ENCODE results near the gene TRIM14. TPM values are rescaled to one million over a fixed set of nuclear protein-coding genes. Genes with fewer than 3 reads are reported as not detected.

The TRIM14 gene
- total RNA-seq, 6 experiments from 2014 or later: 22.6 to 34.6 (median 27.3) TPM

DNA sequence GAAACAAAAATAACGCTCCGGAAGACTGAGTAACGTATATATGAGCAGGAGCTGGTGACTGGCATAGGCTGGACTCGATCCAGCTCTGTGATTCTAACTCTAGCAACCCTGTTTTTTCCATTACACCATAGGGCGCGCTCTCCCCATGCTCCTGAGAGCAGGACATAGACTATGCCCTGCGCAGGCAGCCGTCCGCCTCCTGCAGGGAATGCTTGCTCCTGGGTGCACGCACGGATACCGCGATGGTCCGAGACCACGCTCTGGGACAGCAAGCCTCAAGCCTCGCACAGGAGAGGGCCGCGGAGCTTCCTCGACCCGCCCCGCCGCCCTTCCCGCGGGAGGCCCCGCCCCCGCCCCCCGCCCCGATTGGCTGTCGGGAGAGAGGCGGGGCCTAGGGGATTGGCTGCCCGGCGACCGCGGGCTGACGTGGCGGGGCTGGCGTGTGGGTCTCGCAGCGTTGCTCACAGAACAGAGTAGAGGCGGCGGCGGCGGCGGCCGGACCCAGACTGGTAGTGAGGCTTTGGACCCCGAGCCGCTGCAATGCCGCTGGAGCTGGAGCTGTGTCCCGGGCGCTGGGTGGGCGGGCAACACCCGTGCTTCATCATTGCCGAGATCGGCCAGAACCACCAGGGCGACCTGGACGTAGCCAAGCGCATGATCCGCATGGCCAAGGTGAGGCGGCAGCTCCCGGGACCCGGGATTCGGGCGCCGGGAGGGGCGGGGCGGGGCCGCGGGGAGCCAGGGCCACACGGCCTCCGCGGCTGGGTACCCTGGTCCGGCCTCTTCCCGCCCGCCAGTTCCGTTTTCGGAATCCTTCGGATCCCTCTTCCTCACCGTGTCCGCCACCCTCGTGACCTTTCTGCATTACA, 62.5 kb downstream of the TRIM14 start, which contains the start of gene NANS:
NANS (plus strand) TSS at position 464 of the 869 bp plus-strand sequence; CDS start at position 541, 77 bp downstream.
- H3K27ac ChIP-seq: peak within 1 kb of the TSS; percentile 91 to 92 (median 91)
- H3K4me3 ChIP-seq: peak within 1 kb of the TSS; percentile 70 to 86 (median 81)
- intact Hi-C loops (cut with DNase I): no loop called here
- H3K27me3 ChIP-seq: no peaks in the 10 kb centered on the region
- peaks cover 0 to 7% (median under 1%) of the 10 kb centered on the region in 4 donors for H3K36me3 ChIP-seq
- peak; percentile 99 for TF ChIP-seq POLR2A (IDR thresholded peaks at IDR 0.05)
- TF ChIP-seq, protein P1, sequence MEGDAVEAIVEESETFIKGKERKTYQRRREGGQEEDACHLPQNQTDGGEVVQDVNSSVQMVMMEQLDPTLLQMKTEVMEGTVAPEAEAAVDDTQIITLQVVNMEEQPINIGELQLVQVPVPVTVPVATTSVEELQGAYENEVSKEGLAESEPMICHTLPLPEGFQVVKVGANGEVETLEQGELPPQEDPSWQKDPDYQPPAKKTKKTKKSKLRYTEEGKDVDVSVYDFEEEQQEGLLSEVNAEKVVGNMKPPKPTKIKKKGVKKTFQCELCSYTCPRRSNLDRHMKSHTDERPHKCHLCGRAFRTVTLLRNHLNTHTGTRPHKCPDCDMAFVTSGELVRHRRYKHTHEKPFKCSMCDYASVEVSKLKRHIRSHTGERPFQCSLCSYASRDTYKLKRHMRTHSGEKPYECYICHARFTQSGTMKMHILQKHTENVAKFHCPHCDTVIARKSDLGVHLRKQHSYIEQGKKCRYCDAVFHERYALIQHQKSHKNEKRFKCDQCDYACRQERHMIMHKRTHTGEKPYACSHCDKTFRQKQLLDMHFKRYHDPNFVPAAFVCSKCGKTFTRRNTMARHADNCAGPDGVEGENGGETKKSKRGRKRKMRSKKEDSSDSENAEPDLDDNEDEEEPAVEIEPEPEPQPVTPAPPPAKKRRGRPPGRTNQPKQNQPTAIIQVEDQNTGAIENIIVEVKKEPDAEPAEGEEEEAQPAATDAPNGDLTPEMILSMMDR (IDR thresholded peaks at IDR 0.05): no peak
- DNase-seq (peak; percentile 96 to 97 (median 97)), ATAC-seq (peak; percentile 95 to 99 (median 96))
- H3K4me1 ChIP-seq: peaks cover 0 to 14% (median 5%) of the 10 kb centered on the region in 4 donors
- 1% methylated on average over 16 of the region's 80 CpGs for WGBS (ENCODE audit: insufficient coverage, low coverage, low lambda C conversion rate, missing lambda C conversion rate)
- H3K9me3 ChIP-seq: no peaks in the 10 kb centered on the region

DNA sequence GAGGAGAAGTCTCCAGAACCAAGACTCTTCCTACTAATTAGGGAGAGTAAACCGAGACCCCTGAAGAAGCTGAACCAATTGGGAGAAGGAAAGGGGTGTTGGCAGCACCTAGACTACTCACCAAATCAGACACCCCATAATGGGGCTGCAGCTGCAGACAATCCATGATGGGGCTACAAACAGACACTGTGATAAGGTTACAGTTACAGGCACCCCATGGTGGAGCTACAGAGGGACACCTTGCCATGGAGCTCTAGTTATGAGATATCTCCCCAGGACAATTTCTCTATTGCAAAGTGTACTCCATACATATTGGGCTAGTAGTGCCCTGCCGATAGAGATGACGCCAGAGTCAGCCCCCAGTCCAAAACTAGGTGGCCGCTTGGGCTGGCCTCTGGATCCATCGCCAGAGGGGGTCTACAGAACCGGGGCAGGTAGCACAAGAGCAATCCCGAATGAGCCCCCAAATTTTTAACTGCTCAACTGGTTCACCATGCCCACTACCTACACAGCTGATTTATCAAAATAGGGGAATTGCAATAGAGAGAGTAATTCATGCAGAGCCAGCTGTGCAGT, 64.6 kb downstream of the TRIM14 start:
- Histone ChIP-seq H3K36me3 (no peaks in the 10 kb centered on the region), H3K4me1 (peaks cover 0 to 14% (median 5%) of the 10 kb centered on the region in 4 donors), H3K27me3 (no peaks in the 10 kb centered on the region), H3K27ac (no peak overlapping the region), H3K4me3 (no peak overlapping the region), H3K9me3 (no peaks in the 10 kb centered on the region)
- DNase-seq (no peak), ATAC-seq (no peak)
- intact Hi-C loops (cut with DNase I): no loop called here
- TF ChIP-seq POLR2A (IDR thresholded peaks at IDR 0.05): no peak
- TF ChIP-seq, protein P1 (IDR thresholded peaks at IDR 0.05): no peak
- 90% methylated on average over 2 of the region's 7 CpGs for WGBS (ENCODE audit: insufficient coverage, low coverage, low lambda C conversion rate, missing lambda C conversion rate)

DNA sequence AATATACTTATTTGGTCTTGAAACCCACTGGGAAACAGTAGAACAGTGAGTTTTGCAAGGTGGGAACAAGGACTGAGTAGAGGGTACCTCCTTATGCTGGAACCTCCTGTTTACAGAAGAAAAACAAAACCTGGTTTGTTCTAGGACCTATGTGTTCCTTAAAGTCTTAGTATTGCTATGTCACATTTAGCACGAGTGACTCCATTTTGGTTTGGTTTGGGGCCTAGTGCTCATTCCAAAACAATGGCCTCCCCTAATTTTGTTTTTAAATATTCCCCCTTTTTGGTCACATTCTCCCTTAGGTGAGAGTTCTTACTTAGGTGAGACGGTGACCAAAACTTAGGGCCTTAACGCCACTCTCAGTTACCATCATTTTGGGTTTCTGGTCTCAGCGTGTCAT, 68.7 kb downstream of the TRIM14 start:
- intact Hi-C loops (cut with DNase I): no loop called here
- TF ChIP-seq POLR2A (IDR thresholded peaks at IDR 0.05): no peak
- TF ChIP-seq, protein P1 (IDR thresholded peaks at IDR 0.05): no peak
- no peaks in the 10 kb centered on the region for H3K27me3 ChIP-seq
- 100% methylated on average over 1 of the region's 4 CpGs for WGBS (ENCODE audit: insufficient coverage, low coverage, low lambda C conversion rate, missing lambda C conversion rate)
- H3K36me3 ChIP-seq: no peaks in the 10 kb centered on the region
- H3K4me1 ChIP-seq: no peaks in the 10 kb centered on the region
- ATAC-seq (no peak), DNase-seq (no peak)
- H3K27ac ChIP-seq: no peak overlapping the region
- no peak overlapping the region for H3K4me3 ChIP-seq
- no peaks in the 10 kb centered on the region for H3K9me3 ChIP-seq

DNA sequence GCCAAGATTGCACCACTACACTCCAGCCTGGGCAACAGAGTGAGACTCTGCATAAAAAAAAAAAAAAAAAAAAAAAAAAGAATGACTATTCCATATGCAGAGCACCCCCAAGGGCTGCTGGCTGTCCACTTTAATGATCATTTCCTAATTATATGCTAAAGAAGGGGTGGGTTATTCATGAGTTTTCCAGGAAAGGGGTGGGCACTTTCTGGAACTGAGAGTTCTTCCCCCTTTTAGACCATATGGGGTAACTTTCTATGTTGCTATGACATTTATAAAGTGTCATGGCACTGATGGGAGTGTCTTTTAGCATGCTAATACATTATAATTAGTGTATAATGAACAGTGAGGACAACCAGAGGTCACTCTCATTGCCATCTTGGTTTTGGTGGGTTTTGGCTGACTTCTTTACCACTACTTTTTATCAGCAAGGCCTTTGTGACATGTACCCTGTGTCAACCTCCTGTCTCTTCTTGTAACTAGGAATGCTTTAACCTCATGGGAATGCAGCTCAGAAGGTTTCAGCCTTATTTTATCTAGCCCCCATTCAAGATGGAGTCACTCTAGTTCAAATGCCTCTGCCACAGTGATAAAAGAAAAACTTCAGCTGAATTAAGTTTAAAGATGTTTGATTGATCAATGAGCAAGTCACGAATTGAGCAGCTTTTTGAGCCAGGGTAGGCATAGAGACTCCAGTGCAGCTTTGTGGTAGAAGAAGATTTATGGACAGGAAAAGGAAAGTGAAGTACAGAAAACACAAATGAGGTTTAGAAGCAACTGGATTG, 69.5 kb downstream of the TRIM14 start:
- Histone ChIP-seq H3K9me3 (no peaks in the 10 kb centered on the region), H3K4me1 (no peaks in the 10 kb centered on the region), H3K4me3 (no peak overlapping the region), H3K36me3 (no peaks in the 10 kb centered on the region), H3K27me3 (no peaks in the 10 kb centered on the region), H3K27ac (no peak overlapping the region)
- intact Hi-C loops (cut with DNase I): no loop called here
- TF ChIP-seq POLR2A (IDR thresholded peaks at IDR 0.05): no peak
- TF ChIP-seq, protein P1 (IDR thresholded peaks at IDR 0.05): no peak
- DNase-seq: no peak
- ATAC-seq: no peak
- 70% methylated on average over 1 of the region's 1 CpG for WGBS (ENCODE audit: insufficient coverage, low coverage, low lambda C conversion rate, missing lambda C conversion rate)

All from right lobe of liver (tissue), 6 donors.